Transverse colon (tissue), 4 donors: Measurements from ENCODE around the gene CFAP410.
"Not testable (repeated sequence)": the region's sequence is repeated elsewhere in the genome, so short reads cannot be mapped to it uniquely, and the experiment has no call there.

Experiments
- POLR2A ChIP-seq: fragments of 450-650 bp; IDR thresholded peaks from one replicate; pipeline ENCODE4 v1.6.1; 2016; ENCODE audit warnings: antibody characterized with exemption, mild to moderate bottlenecking, moderate library complexity
- POLR2AphosphoS5 ChIP-seq, 3 donors: sonication (generic); formaldehyde crosslinking; IDR thresholded peaks; one replicate each; pipeline ENCODE4 v1.6.1; 2016; ENCODE audit warnings: antibody characterized with exemption in 3 of 3
- TF ChIP-seq, protein P1 (sequence below), 5 experiments: fragments of 200-600 bp in 3 of 5; fragments of 450-650 bp in 2 of 5; sonication (generic) in 3 of 5; IDR thresholded peaks; 1 replicate in 2 of 5; 2 replicates in 3 of 5; pipeline ENCODE4 v1.5.1; 2016 to 2017; ENCODE audit warnings: antibody characterized with exemption in 5 of 5, inconsistent platforms in 3 of 5, mild to moderate bottlenecking in 2 of 5, moderate library complexity in 1 of 5

- TF ChIP-seq POLR2AphosphoS5 (IDR thresholded peaks at IDR 0.05); POLR2A: not testable (repeated sequence)
- TF ChIP-seq, protein P1, sequence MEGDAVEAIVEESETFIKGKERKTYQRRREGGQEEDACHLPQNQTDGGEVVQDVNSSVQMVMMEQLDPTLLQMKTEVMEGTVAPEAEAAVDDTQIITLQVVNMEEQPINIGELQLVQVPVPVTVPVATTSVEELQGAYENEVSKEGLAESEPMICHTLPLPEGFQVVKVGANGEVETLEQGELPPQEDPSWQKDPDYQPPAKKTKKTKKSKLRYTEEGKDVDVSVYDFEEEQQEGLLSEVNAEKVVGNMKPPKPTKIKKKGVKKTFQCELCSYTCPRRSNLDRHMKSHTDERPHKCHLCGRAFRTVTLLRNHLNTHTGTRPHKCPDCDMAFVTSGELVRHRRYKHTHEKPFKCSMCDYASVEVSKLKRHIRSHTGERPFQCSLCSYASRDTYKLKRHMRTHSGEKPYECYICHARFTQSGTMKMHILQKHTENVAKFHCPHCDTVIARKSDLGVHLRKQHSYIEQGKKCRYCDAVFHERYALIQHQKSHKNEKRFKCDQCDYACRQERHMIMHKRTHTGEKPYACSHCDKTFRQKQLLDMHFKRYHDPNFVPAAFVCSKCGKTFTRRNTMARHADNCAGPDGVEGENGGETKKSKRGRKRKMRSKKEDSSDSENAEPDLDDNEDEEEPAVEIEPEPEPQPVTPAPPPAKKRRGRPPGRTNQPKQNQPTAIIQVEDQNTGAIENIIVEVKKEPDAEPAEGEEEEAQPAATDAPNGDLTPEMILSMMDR (IDR thresholded peaks at IDR 0.05): not testable (repeated sequence)
Measured at GRCh38 chr21:44283211-44283785, 55.9 kb downstream of the CFAP410 start.
